Fibroblast of mammary gland (primary cell): ENCODE data around the gene PUSL1.

Experiments
- DNase-seq: peaks from one replicate; pipeline ENCODE4 v3.0.0-alpha.2; 2010; ENCODE audit warnings: low read depth
- H3K4me3 ChIP-seq: 2 replicates; pipeline ENCODE4 v1.5.1; 2011; ENCODE audit warnings: low read depth, mild to moderate bottlenecking, low read length, moderate library complexity; ENCODE audit not compliant: control insufficient read depth
- TF ChIP-seq, protein P1 (sequence below): conservative IDR thresholded peaks from 2 replicates; pipeline ENCODE4 v1.5.1; 2011; ENCODE audit warnings: low read depth, low read length, inconsistent platforms; ENCODE audit not compliant: control insufficient read depth, insufficient read depth

PUSL1 gene

DNA sequence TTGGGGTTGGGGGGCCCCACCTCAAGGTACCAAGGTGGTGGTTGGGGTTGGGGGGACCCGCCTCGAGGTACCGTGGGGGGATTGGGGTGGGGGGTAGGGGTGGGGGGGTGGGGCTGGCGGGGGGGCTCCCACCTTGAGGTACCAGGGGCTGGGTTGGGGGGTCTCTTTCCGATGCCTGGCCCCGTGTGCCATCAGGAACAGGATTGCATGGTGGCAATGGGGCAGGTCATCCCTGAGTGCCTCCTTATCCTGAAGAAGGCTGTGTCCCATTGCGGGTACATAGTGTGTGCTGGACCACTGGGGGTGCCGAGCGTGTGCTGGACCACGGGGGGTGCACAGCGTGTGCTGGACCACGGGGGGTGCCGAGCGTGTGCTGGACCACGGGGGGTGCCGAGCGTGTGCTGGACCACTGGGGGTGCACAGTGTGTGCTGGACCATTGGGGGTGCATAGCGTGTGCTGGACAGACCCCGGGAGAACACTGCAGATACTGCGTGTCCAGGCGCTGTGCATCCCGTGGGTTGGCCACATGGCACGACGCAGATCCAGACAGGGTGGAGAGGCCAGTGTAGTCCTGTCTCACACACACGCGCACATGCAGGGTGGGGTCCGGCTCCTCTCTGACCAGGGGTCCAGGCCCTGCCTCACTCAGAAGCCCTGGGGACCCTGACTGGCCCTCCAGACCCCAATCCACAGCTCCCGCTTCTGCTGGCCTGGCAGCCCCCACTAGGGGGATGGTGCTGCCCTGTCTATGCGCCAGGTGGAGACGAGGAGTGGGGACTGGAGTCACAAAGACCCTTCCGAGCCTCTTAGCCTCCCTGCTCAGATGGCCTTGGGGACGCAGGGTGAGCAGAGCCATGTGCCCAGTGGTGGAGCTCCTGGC is 23.9 kb upstream of the PUSL1 start:
- TF ChIP-seq, protein P1, sequence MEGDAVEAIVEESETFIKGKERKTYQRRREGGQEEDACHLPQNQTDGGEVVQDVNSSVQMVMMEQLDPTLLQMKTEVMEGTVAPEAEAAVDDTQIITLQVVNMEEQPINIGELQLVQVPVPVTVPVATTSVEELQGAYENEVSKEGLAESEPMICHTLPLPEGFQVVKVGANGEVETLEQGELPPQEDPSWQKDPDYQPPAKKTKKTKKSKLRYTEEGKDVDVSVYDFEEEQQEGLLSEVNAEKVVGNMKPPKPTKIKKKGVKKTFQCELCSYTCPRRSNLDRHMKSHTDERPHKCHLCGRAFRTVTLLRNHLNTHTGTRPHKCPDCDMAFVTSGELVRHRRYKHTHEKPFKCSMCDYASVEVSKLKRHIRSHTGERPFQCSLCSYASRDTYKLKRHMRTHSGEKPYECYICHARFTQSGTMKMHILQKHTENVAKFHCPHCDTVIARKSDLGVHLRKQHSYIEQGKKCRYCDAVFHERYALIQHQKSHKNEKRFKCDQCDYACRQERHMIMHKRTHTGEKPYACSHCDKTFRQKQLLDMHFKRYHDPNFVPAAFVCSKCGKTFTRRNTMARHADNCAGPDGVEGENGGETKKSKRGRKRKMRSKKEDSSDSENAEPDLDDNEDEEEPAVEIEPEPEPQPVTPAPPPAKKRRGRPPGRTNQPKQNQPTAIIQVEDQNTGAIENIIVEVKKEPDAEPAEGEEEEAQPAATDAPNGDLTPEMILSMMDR, result no peak
- H3K4me3 ChIP-seq, result no peak overlapping the region
- no peak for DNase-seq

DNA sequence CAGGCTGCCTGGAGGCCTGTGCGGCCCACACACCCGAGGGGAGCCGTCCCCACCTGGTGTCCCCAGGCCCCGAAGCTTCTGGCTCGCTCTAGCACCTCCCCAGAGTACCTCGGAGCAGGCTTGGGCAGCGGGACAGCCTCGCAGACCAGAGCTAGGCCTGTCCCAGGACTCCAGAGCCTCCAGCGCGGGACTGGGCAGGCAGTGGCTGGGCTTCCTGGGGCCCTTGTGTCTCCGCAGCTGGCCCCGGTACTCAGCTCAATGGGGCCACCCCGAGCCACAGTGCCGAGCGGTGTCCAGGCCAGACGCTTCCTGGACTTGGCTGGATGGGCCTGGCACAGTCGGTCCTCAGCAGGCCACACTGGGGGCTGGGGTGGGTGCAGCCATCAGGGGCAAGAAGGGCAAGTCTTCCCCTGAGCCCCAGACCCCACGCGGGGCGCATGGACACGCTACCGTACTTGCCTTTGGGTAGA is 23.3 kb upstream of the PUSL1 start:
- H3K4me3 ChIP-seq, result no peak overlapping the region
- TF ChIP-seq, protein P1, result no peak
- DNase-seq, result no peak

DNA sequence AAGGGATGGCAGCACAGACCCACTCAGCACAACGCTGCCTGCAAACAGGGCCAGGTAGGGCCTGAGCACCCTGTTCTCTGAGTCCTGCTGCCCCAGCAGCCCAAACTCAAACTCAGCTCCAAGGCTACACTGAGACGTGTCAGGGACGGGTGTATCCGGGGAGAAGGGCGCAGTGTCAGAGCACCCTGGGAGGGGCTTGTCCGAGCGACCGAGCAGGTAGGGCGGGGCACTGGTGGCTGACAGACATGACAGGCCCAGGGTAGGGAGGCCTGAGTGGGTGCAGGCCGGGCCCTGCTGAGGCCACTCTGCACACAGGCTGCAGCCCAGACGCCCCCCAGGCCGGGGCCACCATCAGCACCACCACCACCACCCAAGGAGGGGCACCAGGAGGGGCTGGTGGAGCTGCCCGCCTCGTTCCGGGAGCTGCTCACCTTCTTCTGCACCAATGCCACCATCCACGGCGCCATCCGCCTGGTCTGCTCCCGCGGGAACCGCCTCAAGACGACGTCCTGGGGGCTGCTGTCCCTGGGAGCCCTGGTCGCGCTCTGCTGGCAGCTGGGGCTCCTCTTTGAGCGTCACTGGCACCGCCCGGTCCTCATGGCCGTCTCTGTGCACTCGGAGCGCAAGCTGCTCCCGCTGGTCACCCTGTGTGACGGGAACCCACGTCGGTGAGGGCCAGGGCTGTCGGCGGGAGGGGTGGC is 22.6 kb upstream of the PUSL1 start:
- TF ChIP-seq, protein P1, result no peak
- H3K4me3 ChIP-seq, result no peak overlapping the region
- no peak for DNase-seq

DNA sequence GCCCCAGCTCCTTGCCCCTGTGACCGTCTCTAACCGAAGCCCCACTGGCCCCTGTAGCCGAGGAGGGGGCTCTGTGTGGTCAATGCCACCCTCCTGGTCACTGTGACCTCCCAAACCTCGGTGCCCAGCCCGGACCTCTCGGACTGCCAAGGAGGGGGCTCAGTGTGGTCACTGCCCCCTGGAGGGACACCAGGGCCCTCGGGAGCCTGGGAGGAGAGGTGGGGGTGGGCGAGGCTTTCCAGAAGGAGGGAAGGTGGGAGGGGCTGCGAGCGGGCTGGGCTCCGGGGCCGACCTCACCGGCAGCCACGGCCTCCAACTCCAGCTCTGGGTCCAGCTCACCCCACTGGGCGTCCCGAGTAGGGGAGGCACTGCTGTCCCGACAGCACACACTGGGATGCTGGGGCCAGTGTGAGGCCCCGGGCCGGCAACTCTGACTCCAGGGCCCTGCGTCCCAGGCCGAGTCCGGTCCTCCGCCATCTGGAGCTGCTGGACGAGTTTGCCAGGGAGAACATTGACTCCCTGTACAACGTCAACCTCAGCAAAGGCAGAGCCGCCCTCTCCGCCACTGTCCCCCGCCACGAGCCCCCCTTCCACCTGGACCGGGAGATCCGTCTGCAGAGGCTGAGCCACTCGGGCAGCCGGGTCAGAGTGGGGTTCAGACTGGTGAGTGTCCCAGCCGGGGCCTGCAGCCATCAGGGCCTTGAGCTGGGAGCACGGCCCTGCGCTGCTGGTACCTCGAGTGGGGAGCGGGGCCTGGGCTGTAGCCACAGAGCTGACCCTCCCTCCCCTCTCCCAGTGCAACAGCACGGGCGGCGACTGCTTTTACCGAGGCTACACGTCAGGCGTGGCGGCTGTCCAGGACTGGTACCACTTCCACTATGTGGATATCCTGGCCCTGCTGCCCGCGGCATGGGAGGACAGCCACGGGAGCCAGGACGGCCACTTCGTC is 21.8 kb upstream of the PUSL1 start:
- DNase-seq, result no peak
- no peak overlapping the region for H3K4me3 ChIP-seq
- TF ChIP-seq, protein P1, result no peak

DNA sequence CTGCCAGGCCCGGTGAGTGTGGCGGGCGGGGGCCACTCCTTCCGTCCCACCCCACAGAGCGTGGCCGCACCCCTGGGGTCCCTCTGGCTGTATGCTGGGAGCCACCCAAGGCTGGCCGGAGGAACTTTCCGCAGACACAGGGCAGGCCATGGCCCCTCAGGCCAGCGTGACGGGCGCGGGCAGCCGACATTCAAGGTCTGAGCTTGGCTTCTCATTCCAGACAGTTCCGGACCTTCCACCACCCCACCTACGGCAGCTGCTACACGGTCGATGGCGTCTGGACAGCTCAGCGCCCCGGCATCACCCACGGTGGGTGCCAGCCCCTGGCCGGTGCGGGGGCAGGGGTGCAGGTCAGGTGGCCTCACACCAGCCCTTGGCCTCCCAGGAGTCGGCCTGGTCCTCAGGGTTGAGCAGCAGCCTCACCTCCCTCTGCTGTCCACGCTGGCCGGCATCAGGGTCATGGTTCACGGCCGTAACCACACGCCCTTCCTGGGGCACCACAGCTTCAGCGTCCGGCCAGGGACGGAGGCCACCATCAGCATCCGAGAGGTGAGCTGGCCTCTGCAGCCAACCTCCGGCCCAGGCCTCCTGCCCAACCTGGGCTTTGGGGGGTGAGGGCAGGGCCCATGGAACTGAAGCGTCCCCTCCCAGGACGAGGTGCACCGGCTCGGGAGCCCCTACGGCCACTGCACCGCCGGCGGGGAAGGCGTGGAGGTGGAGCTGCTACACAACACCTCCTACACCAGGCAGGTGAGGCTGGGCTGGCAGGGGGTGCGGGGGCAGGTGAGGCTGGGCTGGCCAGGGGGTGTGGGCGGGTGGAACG is 20.9 kb upstream of the PUSL1 start:
- TF ChIP-seq, protein P1, result no peak
- H3K4me3 ChIP-seq, result no peak overlapping the region
- no peak for DNase-seq
